HCT116 (cell line): ENCODE results near the gene NCAPG2. TPM values are rescaled to one million over a fixed set of nuclear protein-coding genes. Genes with fewer than 3 reads are reported as not detected.

Source experiments
- ATAC-seq: fragments of 200-7000 bp; cut with Tn5 transposase; 2 replicates; pipeline ENCODE4 v1.9.1; 2020; ENCODE audit warnings: mild to moderate bottlenecking, moderate library complexity
- BruUV-seq: library from RNA; stranded (reverse); fragments of 400-500 nt; replicated peaks from 2 replicates; lab custom pipeline; 2021; lab: Mats Ljungman, UMichigan
- CTCF ChIA-PET: fragments of 300-600 bp; sonication (Branson Sonifier 250); formaldehyde crosslinking; loops from one replicate; lab custom pipeline; 2021; ENCODE audit warnings: antibody characterized with exemption; lab: Charles Lee
- POLR2A ChIA-PET: fragments of 300-600, 350-600 bp; sonication (Branson Sonifier 250); formaldehyde crosslinking; loops from one replicate; lab custom pipeline; 2021; ENCODE audit warnings: antibody characterized with exemption; lab: Charles Lee
- RAD21 ChIA-PET, 2 experiments: fragments of 300-600 bp; sonication (Branson Sonifier 250); formaldehyde crosslinking; loops; one replicate each; lab custom pipeline; 2023; ENCODE audit warnings: low total read pairs in 2 of 2; ENCODE audit not compliant: uncharacterized antibody in 2 of 2, unreplicated experiment in 2 of 2, low non-redundant PET in 1 of 2; lab: Charles Lee
- DNase-seq: peaks from one replicate; pipeline ENCODE4 v3.0.0-alpha.2; 2010; ENCODE audit warnings: low read depth, low spot score
- H2AFZ ChIP-seq: fragments of 200-600 bp; shearing (Covaris generic), sonication (generic); 2 replicates; pipeline ENCODE4 v1.6.1; 2017; ENCODE audit warnings: low read depth, mixed run types, mixed read lengths, antibody characterized with exemption, low read length; ENCODE audit not compliant: poor library complexity, severe bottlenecking
- H3K27ac ChIP-seq: 2 replicates; pipeline ENCODE4 v1.5.1; 2012; ENCODE audit warnings: low read depth, low read length
- H3K27me3 ChIP-seq: fragments of 200-600 bp; sonication (generic); 2 replicates; pipeline ENCODE4 v1.6.1; 2016; ENCODE audit warnings: mixed run types, low read length, mixed read lengths; ENCODE audit not compliant: insufficient read depth
- H3K36me3 ChIP-seq, 2 experiments: fragments of 200-500 bp in 1 of 2; fragments of 200-600 bp in 1 of 2; sonication (Bioruptor generic) in 1 of 2; sonication (generic) in 1 of 2; 2 replicates each; pipeline versions ENCODE4 v1.5.1 to v1.6.1; 2014 to 2016; ENCODE audit warnings: low read length in 2 of 2, inconsistent platforms in 1 of 2, mixed read lengths in 1 of 2, mixed run types in 1 of 2; ENCODE audit not compliant: insufficient read depth in 2 of 2, control insufficient read depth in 1 of 2
- H3K4me1 ChIP-seq, 2 experiments: fragments of 200-600 bp in 1 of 2; sonication (generic) in 1 of 2; 2 replicates each; pipeline versions ENCODE4 v1.5.1 to v1.6.1; 2012 to 2017; ENCODE audit warnings: low read length in 2 of 2, inconsistent platforms in 1 of 2, mild to moderate bottlenecking in 1 of 2, mixed read lengths in 1 of 2, mixed run types in 1 of 2, moderate library complexity in 1 of 2; ENCODE audit not compliant: insufficient read depth in 2 of 2, control insufficient read depth in 1 of 2
- H3K4me2 ChIP-seq: fragments of 200-600 bp; sonication (generic); 2 replicates; pipeline ENCODE4 v1.6.1; 2017; ENCODE audit warnings: mixed run types, low read length, mixed read lengths
- H3K4me3 ChIP-seq, 2 experiments: fragments of 200-600 bp in 1 of 2; sonication (generic) in 1 of 2; replicated peaks in 1 of 2; 2 replicates each; pipeline ENCODE4 v1.5.1; 2011 to 2016; ENCODE audit warnings: low read length in 2 of 2, control low read depth in 1 of 2, low read depth in 1 of 2, mild to moderate bottlenecking in 1 of 2, mixed read lengths in 1 of 2, mixed run types in 1 of 2
- H3K79me2 ChIP-seq: fragments of 200-600 bp; sonication (generic); 2 replicates; pipeline ENCODE4 v1.6.1; 2017; ENCODE audit warnings: mild to moderate bottlenecking, mixed run types, low read length, moderate library complexity, mixed read lengths; ENCODE audit not compliant: insufficient read depth
- H3K9ac ChIP-seq: fragments of 200-600 bp; sonication (generic); 2 replicates; pipeline ENCODE4 v1.6.1; 2016; ENCODE audit warnings: low read length, mixed read lengths
- H3K9me2 ChIP-seq: fragments of 200-600 bp; sonication (generic), shearing (Covaris generic); 2 replicates; pipeline ENCODE4 v1.6.1; 2017; ENCODE audit warnings: mixed run types, mild to moderate bottlenecking, moderate library complexity; ENCODE audit not compliant: insufficient read depth
- H3K9me3 ChIP-seq, 2 experiments: fragments of 200-500 bp in 1 of 2; fragments of 200-600 bp in 1 of 2; sonication (Bioruptor generic) in 1 of 2; sonication (generic) in 1 of 2; 2 replicates each; pipeline ENCODE4 v1.6.1; 2014 to 2017; ENCODE audit warnings: low read length in 2 of 2, mixed read lengths in 2 of 2, inconsistent platforms in 1 of 2, low read depth in 1 of 2, mild to moderate bottlenecking in 1 of 2, mixed run types in 1 of 2, moderate library complexity in 1 of 2; ENCODE audit not compliant: control insufficient read depth in 1 of 2, insufficient read depth in 1 of 2
- H4K20me1 ChIP-seq: fragments of 200-600 bp; sonication (generic), shearing (Covaris generic); 2 replicates; pipeline ENCODE4 v1.6.1; 2017; ENCODE audit warnings: mixed run types, mild to moderate bottlenecking, moderate library complexity; ENCODE audit not compliant: insufficient read depth
- CBX3 ChIP-seq: IDR thresholded peaks from 2 replicates; pipeline ENCODE4 v1.6.1; 2012; ENCODE audit warnings: low read depth
- CEBPB ChIP-seq: IDR thresholded peaks from 2 replicates; pipeline ENCODE4 v1.6.1; 2012; ENCODE audit warnings: low read depth
- ELF1 ChIP-seq: IDR thresholded peaks from 2 replicates; pipeline ENCODE4 v1.6.1; 2012; ENCODE audit warnings: low read depth, borderline replicate concordance
- EZH2phosphoT487 ChIP-seq: fragments of 200-600 bp; IDR thresholded peaks from 2 replicates; pipeline ENCODE4 v1.6.1; 2018; ENCODE audit warnings: antibody characterized with exemption, borderline replicate concordance
- POLR2A ChIP-seq: IDR thresholded peaks from 2 replicates; pipeline ENCODE4 v1.7.0; 2011; ENCODE audit warnings: borderline replicate concordance; ENCODE audit not compliant: insufficient read depth, insufficient read length; ENCODE audit errors: extremely low read depth
- POLR2AphosphoS5 ChIP-seq: IDR thresholded peaks from 2 replicates; pipeline ENCODE4 v1.6.1; 2011; ENCODE audit warnings: mild to moderate bottlenecking, low read depth, low read length, moderate library complexity
- SIN3A ChIP-seq: IDR thresholded peaks from 2 replicates; pipeline ENCODE4 v1.6.1; 2012; ENCODE audit warnings: low read depth
- SP1 ChIP-seq: IDR thresholded peaks from 2 replicates; pipeline ENCODE4 v1.6.1; 2012; ENCODE audit warnings: low read depth
- SRF ChIP-seq: IDR thresholded peaks from 2 replicates; pipeline ENCODE4 v1.6.1; 2012; ENCODE audit warnings: low read depth
- TCF7L2 ChIP-seq: IDR thresholded peaks from 2 replicates; pipeline ENCODE4 v1.7.0; 2011; ENCODE audit warnings: borderline replicate concordance, inconsistent platforms; ENCODE audit not compliant: insufficient read depth, insufficient read length; ENCODE audit errors: extremely low read depth
- ZFX ChIP-seq: fragments of 450-650 bp; IDR thresholded peaks from 2 replicates; pipeline ENCODE4 v1.6.1; 2017
- ZNF274 ChIP-seq: fragments of 200-500 bp; sonication (Bioruptor generic); IDR thresholded peaks from 2 replicates; pipeline ENCODE4 v1.6.1; 2014; ENCODE audit warnings: mild to moderate bottlenecking, low read depth, low read length, inconsistent platforms
- intact Hi-C: fragments of 100-400 bp; cut with micrococcal nuclease; formaldehyde crosslinking; loops from 2 replicates; pipeline ENCODE4 v1.10.0; 2022
- total RNA-seq: library from RNA; stranded (reverse); gene quantifications from one replicate; pipeline ENCODE4 v1.2.1, GENCODE V29; 2021; ENCODE audit not compliant: unreplicated experiment
- TF ChIP-seq, protein P1 (sequence below): IDR thresholded peaks from 2 replicates; pipeline ENCODE4 v1.6.1; 2012
- TF ChIP-seq, protein P2 (sequence below): IDR thresholded peaks from 2 replicates; pipeline ENCODE4 v1.6.1; 2012
- TF ChIP-seq, protein P3 (sequence below), 3 experiments: fragments of 200-600 bp in 1 of 3; sonication (generic) in 1 of 3; IDR thresholded peaks in 2 of 3; conservative IDR thresholded peaks in 1 of 3; 2 replicates each; pipeline ENCODE4 v1.5.1; 2012 to 2017; ENCODE audit warnings: low read depth in 2 of 3, low read length in 2 of 3, antibody characterized with exemption in 1 of 3, borderline replicate concordance in 1 of 3, control low read depth in 1 of 3, mild to moderate bottlenecking in 1 of 3, mixed read lengths in 1 of 3, mixed run types in 1 of 3, moderate library complexity in 1 of 3; ENCODE audit not compliant: insufficient read depth in 1 of 3
- TF ChIP-seq, protein P4 (sequence below): IDR thresholded peaks from 2 replicates; pipeline ENCODE4 v1.6.1; 2012; ENCODE audit warnings: low read depth

NCAPG2 gene
- total RNA-seq, 1 experiment from 2014 or later: 73.1 TPM

DNA sequence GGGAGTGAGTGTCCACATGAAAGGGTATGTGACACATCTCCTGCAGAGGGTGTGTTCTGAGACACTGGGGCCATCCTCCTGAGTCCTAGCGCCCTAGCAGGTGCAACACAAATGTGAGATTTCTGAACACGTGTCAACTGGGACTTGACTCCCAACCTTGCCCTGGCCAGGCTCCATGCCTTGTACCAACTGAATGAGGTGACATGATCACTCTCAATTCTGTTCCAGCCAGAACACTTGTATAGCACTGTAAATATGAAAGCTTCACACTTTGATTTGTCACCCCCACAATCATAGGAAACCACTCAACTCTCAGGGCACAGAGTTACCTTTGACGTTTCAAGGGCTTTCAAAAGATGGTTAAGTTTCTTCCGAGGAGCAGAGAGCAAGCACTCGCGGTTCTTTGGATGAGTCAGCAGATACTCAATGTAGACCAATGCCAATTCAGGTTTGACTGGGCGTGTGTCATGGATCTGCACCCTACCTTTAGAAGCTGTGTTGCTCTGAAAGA is 48.6 kb downstream of the NCAPG2 start:
- Histone ChIP-seq H3K27ac (no peak overlapping the region), H2AFZ (no peak overlapping the region), H3K27me3 (no peaks in the 10 kb centered on the region), H3K4me3 (no peak overlapping the region), H4K20me1 (no peaks in the 10 kb centered on the region), H3K9me2 (no peaks in the 10 kb centered on the region), H3K36me3 (peaks cover 26 to 52% of the 10 kb centered on the region in 2 experiments; a peak in 3 of 4 replicates), H3K4me2 (no peak overlapping the region), H3K4me1 (no peaks in the 10 kb centered on the region), H3K79me2 (peaks cover 5% of the 10 kb centered on the region; the same call in 1 of the 2 replicates), H3K9me3 (no peaks in the 10 kb centered on the region), H3K9ac (no peak overlapping the region)
- ATAC-seq (no peak), DNase-seq (no peak)
- TF ChIP-seq ZFX (no peak), TCF7L2 (no peak), CBX3 (no peak)
- BruUV-seq: no TSS peak
- intact Hi-C loops: no loop called here
- ChIA-PET RAD21 (no interaction called here), POLR2A (no interaction called here), CTCF (no interaction called here)

DNA sequence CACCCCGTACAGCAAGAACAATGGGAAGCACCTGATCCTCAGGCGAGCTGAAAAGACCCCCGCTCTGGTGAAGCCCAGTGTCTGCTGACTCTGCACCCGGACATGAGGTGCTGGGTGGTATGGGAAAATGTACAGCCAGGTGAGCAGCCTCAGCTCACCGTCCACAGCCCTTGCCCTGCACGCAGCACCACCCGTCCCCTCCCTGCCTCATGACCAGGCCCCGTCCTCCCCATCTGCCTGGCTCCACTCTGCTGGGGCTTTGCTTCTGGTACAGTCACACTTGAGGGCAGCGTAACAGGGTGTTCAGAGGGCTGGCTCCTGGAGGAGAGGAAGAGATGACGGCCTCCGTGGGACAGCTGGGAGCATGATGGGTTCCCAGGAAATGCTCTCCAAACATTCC is 49.1 kb downstream of the NCAPG2 start:
- Histone ChIP-seq H3K79me2 (peaks cover 5% of the 10 kb centered on the region; the same call in 1 of the 2 replicates), H3K9me3 (no peaks in the 10 kb centered on the region), H3K4me2 (no peak overlapping the region), H3K27ac (no peak overlapping the region), H3K36me3 (peaks cover 29 to 57% of the 10 kb centered on the region in 2 experiments; a peak in 3 of 4 replicates), H3K4me1 (no peaks in the 10 kb centered on the region), H3K9me2 (no peaks in the 10 kb centered on the region), H2AFZ (no peak overlapping the region), H3K27me3 (no peaks in the 10 kb centered on the region), H4K20me1 (no peaks in the 10 kb centered on the region), H3K4me3 (no peak overlapping the region), H3K9ac (no peak overlapping the region)
- ATAC-seq (0 out of 2 replicates have a peak, but pooled peaks have one; percentile 25), DNase-seq (no peak)
- RAD21 ChIA-PET: no interaction called here
- CTCF ChIA-PET: no interaction called here
- POLR2A ChIA-PET: no interaction called here
- intact Hi-C loops: no loop called here
- no TSS peak for BruUV-seq
- TF ChIP-seq CEBPB (no peak), SP1 (no peak), EZH2phosphoT487 (no peak), TCF7L2 (no peak), POLR2A (no peak), ZNF274 (no peak), SRF (no peak), POLR2AphosphoS5 (no peak), SIN3A (no peak), ZFX (no peak), ELF1 (no peak)
- TF ChIP-seq, protein P1, sequence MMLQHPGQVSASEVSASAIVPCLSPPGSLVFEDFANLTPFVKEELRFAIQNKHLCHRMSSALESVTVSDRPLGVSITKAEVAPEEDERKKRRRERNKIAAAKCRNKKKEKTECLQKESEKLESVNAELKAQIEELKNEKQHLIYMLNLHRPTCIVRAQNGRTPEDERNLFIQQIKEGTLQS: no peak
- TF ChIP-seq, protein P2, sequence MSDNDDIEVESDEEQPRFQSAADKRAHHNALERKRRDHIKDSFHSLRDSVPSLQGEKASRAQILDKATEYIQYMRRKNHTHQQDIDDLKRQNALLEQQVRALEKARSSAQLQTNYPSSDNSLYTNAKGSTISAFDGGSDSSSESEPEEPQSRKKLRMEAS: no peak
- TF ChIP-seq, protein P3, sequence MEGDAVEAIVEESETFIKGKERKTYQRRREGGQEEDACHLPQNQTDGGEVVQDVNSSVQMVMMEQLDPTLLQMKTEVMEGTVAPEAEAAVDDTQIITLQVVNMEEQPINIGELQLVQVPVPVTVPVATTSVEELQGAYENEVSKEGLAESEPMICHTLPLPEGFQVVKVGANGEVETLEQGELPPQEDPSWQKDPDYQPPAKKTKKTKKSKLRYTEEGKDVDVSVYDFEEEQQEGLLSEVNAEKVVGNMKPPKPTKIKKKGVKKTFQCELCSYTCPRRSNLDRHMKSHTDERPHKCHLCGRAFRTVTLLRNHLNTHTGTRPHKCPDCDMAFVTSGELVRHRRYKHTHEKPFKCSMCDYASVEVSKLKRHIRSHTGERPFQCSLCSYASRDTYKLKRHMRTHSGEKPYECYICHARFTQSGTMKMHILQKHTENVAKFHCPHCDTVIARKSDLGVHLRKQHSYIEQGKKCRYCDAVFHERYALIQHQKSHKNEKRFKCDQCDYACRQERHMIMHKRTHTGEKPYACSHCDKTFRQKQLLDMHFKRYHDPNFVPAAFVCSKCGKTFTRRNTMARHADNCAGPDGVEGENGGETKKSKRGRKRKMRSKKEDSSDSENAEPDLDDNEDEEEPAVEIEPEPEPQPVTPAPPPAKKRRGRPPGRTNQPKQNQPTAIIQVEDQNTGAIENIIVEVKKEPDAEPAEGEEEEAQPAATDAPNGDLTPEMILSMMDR (IDR thresholded peaks at IDR 0.05 in 2 of 3, conservative IDR thresholded peaks at IDR 0.05 in 1 of 3; ENCODE audit: borderline replicate concordance in 1 of 3, insufficient read depth in 1 of 3, low read depth in 2 of 3, low read length in 2 of 3): no peak
- TF ChIP-seq, protein P4, sequence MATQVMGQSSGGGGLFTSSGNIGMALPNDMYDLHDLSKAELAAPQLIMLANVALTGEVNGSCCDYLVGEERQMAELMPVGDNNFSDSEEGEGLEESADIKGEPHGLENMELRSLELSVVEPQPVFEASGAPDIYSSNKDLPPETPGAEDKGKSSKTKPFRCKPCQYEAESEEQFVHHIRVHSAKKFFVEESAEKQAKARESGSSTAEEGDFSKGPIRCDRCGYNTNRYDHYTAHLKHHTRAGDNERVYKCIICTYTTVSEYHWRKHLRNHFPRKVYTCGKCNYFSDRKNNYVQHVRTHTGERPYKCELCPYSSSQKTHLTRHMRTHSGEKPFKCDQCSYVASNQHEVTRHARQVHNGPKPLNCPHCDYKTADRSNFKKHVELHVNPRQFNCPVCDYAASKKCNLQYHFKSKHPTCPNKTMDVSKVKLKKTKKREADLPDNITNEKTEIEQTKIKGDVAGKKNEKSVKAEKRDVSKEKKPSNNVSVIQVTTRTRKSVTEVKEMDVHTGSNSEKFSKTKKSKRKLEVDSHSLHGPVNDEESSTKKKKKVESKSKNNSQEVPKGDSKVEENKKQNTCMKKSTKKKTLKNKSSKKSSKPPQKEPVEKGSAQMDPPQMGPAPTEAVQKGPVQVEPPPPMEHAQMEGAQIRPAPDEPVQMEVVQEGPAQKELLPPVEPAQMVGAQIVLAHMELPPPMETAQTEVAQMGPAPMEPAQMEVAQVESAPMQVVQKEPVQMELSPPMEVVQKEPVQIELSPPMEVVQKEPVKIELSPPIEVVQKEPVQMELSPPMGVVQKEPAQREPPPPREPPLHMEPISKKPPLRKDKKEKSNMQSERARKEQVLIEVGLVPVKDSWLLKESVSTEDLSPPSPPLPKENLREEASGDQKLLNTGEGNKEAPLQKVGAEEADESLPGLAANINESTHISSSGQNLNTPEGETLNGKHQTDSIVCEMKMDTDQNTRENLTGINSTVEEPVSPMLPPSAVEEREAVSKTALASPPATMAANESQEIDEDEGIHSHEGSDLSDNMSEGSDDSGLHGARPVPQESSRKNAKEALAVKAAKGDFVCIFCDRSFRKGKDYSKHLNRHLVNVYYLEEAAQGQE: no peak
